GM04503 (cell line): ENCODE data around the gene SRD5A1.

Experiments used
- DNase-seq: peaks from one replicate; pipeline ENCODE4 v3.0.0-alpha.2; 2012; ENCODE audit warnings: low read depth

SRD5A1 gene

GRCh38 chr5:6713274-6714225 lies 80.3 kb downstream of the SRD5A1 start, which contains the start of gene TENT4A:
Gene TENT4A, plus strand, starts transcription at chr5:6713432. Its CDS starts 552 bp downstream, at chr5:6713984.
- DNase-seq, result no peak

DNA sequence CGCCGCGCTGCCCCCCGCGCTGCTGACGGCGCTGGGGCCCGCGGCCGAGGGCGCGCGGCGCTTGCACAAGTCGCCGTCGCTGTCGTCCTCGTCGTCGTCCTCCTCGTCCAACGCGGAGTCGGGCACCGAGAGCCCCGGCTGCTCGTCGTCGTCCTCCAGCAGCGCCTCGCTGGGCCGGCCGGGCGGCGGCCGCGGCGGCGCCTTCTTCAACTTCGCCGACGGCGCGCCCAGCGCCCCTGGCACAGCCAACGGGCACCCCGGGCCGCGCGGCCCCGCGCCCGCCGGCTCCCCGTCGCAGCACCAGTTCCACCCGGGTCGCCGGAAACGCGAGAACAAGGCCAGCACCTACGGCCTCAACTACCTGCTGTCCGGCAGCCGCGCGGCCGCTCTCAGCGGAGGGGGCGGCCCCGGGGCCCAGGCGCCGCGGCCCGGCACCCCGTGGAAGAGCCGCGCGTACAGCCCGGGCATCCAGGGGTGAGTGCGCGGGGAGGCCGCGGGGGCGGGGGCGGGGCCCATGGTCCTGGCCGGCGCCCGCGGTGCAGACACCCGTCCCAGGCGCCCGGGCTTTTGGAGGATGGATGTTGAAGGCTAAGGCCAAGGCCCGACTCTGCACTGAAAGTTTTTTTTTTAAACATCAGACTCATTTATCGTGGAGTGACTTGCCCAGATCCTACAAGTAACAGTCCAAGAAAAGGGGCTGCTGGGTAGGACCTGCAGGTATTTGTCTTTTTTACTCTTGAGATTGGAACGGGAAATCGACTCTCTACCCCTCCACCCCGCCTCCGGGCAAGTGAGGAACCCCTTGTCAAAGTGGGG lies 81.2 kb downstream of the SRD5A1 start:
- DNase-seq, result no peak

DNA sequence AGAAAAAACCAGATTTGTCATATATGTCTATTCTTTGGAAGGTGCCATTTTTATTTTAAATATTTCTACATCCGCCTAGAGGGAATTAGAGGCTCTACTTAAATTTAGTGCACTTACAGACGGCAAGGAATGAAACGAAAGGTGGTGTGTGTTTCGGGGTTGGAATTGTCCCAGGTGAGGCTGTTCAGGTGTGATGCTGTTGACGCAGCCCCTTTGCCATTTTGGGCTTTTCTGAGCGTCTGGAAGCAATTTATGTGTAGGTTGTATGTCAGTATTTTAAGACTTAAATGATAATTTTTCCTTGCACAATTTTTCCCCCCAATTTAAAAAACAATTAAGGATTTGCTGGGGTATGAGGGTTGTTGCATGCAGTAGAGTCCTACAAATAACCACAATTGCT lies 82.0 kb downstream of the SRD5A1 start:
- no peak for DNase-seq

- DNase-seq, result no peak
Observed at GRCh38 chr5:6715758-6716628, 82.8 kb downstream of the SRD5A1 start.

DNA sequence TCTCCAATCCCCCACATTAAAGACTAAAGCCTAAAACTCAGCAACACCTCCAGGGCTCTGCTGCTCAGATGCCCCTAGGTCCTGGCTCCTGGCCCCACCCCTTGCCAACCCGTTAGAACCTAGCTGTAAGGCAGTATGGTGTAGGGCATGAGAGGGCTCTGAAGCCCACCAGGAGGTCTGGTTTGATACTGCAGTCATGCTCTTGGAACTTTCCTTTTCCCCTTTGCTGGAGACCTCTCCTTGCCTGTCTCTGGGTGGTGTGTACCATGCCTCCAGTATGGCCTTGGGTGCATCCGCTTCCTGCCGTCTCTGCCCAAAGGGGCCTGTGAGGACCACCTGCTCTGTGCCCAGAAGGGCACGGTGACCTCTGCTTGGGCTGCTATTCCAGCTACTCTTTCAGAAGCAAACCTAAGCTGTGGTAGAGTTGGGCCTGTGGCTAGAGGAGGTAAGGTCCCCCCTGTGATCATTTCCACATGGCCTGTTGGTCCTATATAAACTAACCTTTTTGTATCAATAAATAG lies 83.4 kb downstream of the SRD5A1 start:
- no peak for DNase-seq

DNA sequence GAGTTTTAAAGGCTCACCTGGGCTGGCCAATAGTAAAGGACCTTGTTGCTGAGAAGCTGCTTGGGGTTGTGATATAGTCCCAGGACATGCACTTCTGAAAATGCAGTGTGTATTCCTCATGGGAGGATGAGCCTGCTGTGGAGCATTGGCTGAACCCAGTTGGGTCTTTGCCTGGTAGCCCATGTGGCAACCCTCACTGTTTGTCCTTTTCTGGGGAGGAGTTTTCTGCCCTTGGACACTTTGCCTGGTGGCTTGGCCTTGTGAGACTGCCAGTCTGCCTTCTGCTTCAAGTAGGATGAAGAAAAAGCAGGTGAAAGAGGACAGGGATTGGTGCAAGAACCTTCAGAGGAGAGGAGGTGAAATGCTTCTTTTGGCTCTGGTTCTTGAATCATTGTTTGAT lies 84.0 kb downstream of the SRD5A1 start:
- no peak for DNase-seq

DNA sequence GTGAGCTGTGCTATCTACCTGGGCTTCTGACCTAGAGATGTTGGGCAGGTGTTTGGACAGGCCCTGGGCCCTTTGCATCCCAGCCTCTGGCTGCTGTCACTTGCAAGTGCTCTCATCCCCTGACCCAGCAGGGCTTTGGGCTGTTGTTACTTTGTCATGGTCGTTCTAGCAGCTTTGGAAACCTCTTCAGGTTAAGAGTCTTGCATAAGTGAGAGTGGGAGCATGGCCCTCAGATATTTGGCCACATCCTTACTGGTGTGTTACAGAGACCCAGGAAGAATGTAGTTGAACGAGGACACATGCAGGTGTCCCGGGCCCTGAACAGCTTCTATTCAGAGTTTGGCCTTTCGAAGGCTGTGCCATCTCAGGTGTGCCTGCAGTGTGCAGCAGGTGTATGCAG lies 84.4 kb downstream of the SRD5A1 start:
- no peak for DNase-seq

GRCh38 chr5:6718161-6718681 lies 85.0 kb downstream of the SRD5A1 start:
- no peak for DNase-seq

DNA sequence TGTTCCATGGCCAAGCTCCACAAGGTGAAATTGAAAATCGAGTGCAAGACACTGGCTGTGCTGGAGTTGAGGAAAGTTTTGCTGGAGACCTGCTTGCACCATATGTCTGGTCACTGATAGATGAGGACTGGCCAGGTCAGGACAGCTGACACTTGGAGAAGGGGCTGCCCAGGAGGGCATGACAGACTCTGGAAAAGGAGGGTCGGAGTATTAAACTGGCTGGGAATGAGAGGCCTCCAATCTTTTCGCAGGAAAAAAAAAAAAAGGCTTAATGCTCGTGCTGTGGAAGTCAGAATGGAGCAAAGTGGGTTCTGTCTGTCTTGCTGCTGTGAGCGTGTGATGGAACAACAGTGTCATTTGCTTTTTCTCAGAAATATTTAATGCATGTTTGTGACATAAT lies 85.5 kb downstream of the SRD5A1 start:
- DNase-seq, result no peak

- DNase-seq, result no peak
Observed at GRCh38 chr5:6719417-6719816, 86.2 kb downstream of the SRD5A1 start.

DNA sequence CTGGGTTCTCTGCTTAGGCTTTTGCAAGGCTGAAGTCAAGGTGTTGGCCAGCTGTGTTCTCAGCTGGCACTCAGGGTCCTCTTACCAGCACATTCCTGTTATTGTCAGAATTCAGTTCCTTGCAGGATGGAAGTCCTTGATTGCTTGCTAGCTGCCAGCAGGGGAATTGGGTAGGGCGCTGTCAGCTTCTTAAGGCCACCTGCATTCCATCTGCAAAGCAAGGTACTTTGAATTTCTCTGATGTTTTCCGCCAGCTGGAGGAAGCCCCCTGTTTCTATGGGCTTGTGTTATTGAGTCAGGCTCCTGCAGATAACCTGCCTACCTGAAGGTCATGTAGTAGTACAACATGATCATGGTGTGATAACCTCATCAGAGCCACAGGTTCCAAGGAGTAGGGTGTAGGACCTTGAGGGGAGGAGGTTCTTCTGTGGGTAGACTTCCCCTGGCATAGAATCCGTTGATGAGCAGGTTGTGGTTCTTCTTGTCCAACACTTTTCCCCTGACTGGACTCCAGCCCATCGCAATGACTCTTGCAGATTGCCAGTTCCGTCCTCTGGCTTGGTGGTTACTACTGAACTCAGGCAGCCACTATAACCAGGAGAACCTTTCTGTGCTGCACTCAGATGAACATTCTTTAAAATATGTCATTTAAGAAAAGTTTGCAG lies 86.8 kb downstream of the SRD5A1 start:
- DNase-seq, result no peak

- no peak for DNase-seq
Observed at GRCh38 chr5:6720561-6720921, 87.3 kb downstream of the SRD5A1 start.

DNA sequence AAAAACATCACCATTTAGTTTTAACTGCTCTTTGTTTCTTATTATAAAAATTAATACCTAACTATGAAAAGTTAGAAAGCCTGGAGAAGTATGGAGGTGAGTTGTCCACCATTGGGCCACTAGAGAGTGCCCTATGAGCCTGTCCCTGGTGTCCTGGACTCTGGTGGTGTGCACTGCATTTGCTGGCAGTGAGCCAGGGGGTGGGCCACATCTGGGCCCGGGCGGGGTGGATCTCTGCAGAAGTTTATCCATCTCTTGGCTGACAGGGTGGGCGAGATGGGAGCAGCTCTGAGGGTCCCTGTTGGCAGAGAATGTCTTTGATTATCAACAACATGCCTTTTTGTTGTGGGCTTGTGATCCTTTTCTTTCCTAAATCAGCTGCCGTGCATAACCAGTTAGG lies 88.2 kb downstream of the SRD5A1 start:
- no peak for DNase-seq

DNA sequence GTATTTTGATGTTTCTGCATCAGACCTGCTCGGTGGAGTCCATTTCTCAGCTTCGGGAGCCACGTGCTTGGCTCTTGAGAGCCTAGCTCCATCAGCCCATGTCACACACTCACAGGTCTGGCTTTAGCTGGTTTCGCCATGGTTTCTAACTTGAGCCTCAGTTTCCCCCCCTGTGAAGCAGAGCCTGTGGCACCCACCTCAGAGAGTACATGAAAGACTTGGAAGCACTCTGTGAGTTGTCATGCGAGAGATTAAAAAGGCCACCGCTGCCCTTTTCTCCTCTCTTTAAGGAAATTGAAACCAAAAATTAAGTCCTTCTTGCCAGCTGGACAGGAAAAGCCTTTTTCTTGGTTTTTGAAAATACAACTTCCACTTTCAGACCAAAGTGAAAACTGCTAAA lies 88.8 kb downstream of the SRD5A1 start:
- no peak for DNase-seq

DNA sequence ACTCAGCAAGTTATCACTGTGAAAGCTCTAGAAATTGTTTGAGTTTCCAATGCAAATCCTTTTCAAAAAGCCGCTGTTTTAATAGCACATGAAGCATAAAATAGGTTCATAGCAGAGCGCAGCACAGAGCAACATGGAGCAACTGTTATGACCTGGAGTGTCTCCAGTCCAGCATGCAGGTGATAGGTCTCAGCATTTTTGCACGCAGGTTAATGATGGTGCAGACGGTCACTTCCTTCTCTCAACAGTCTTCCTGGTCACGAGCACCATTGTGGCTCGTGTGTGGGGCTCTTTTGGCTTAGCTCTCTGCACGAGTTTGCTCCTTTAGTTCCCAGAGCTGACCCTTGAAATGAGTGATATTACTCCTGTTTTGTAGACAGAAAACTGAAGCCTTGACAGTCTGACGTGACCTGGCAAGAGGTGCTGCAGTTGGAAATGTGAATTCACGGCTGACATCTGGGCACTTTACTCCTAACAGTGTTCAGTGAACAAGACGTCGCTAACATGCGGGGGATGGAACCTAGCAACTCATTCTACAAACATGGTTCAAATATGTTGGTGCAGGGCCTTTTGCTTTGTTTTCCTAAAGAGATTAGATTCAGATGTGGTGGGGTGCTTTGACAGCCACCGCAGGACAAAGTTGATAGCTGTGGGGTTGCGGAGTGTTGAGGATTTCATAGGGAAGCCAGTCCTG lies 90.0 kb downstream of the SRD5A1 start:
- DNase-seq, result no peak

GRCh38 chr5:6723816-6724300 lies 90.6 kb downstream of the SRD5A1 start:
- DNase-seq, result no peak
